Uterus (tissue), 2 donors: ENCODE measurements around the gene DZANK1.

ENCODE experiments used
- CTCF ChIP-seq, 4 experiments: fragments of 200-600 bp in 2 of 4; fragments of 450-650 bp in 2 of 4; sonication (generic) in 2 of 4; IDR thresholded peaks; one replicate each; pipeline ENCODE4 v1.5.1; 2016 to 2019; ENCODE audit warnings: antibody characterized with exemption in 4 of 4, mild to moderate bottlenecking in 2 of 4, moderate library complexity in 1 of 4
- POLR2A ChIP-seq, 2 donors: fragments of 450-650 bp; IDR thresholded peaks; one replicate each; pipeline ENCODE4 v1.6.1; 2016; ENCODE audit warnings: antibody characterized with exemption in 2 of 2, mild to moderate bottlenecking in 1 of 2, moderate library complexity in 1 of 2

DNA sequence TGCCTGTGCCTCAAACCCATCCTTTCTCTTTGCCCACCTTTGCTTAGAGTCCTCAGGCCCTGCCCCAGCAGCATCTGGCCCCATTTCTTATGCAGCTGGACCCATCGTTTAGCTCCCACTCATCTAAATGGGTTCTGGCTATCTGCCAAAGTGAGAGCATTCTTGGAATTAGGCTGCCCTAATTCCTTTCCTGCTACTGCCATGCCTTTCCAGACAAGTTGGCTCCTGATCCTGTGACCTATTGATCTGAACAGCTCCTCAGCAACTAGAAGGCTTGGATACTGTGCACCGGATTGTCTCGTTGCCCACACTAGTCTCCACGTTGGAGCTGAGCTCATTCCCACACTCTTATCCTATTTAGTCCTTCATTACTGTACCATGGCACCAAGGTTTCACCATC lies 22.9 kb downstream of the DZANK1 start:
- TF ChIP-seq POLR2A (IDR thresholded peaks at IDR 0.05), result no peak
- no peak for TF ChIP-seq CTCF (IDR thresholded peaks at IDR 0.05)
